ENCODE data around the gene GJB2.

The GJB2 gene

DNA sequence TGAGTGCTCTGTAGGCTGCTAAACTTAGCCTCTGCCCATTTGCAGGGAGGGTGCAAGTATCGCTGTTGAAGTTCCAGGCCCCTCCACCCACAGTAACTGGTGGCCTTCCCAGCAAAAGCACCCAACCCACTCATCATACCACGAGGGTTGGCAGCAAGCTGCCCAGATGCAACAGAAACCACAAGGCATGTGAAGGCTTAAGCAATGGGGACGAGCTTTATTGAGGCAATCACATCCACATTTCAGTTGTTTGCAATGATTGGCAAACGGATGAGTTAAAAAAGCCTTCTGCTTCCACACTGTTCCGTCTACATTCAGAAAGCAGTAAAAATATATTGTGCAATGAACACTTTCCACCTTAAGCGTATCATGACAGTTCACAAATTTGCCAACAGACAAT is 29.0 kb upstream of the GJB2 start:
- H3K36me3 ChIP-seq (ENCODE audit: low read length) = no peaks in the 10 kb centered on the region
- TF ChIP-seq EZH2phosphoT487 (conservative IDR thresholded peaks at IDR 0.05; ENCODE audit: low read length) = no peak
- TF ChIP-seq, protein P1, sequence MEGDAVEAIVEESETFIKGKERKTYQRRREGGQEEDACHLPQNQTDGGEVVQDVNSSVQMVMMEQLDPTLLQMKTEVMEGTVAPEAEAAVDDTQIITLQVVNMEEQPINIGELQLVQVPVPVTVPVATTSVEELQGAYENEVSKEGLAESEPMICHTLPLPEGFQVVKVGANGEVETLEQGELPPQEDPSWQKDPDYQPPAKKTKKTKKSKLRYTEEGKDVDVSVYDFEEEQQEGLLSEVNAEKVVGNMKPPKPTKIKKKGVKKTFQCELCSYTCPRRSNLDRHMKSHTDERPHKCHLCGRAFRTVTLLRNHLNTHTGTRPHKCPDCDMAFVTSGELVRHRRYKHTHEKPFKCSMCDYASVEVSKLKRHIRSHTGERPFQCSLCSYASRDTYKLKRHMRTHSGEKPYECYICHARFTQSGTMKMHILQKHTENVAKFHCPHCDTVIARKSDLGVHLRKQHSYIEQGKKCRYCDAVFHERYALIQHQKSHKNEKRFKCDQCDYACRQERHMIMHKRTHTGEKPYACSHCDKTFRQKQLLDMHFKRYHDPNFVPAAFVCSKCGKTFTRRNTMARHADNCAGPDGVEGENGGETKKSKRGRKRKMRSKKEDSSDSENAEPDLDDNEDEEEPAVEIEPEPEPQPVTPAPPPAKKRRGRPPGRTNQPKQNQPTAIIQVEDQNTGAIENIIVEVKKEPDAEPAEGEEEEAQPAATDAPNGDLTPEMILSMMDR (IDR thresholded peaks at IDR 0.05; ENCODE audit: insufficient read depth, low read length, poor library complexity, severe bottlenecking) = no peak
- H3K9ac ChIP-seq (ENCODE audit: low read length) = no peak overlapping the region
- no peaks in the 10 kb centered on the region for H4K20me1 ChIP-seq (ENCODE audit: low read depth, low read length)
- no peaks in the 10 kb centered on the region for H3K9me3 ChIP-seq (ENCODE audit: insufficient read depth, low read length)
- no peak overlapping the region for H3K27ac ChIP-seq (ENCODE audit: low read depth, low read length)
- H3K9me2 ChIP-seq (replicated peaks; ENCODE audit: insufficient read depth, low read length) = no peaks in the 10 kb centered on the region
- H3K79me2 ChIP-seq (ENCODE audit: insufficient read depth, low read length) = no peaks in the 10 kb centered on the region
- no peak overlapping the region for H2AFZ ChIP-seq (ENCODE audit: low read depth, low read length, severe bottlenecking)
- no peak overlapping the region for H3K4me2 ChIP-seq (ENCODE audit: low read depth, low read length, poor library complexity, severe bottlenecking)
- no peaks in the 10 kb centered on the region for H3K27me3 ChIP-seq (ENCODE audit: low read length)
- H3F3A ChIP-seq (ENCODE audit: insufficient read depth) = no peaks in the 10 kb centered on the region
- no peak overlapping the region for H3K4me3 ChIP-seq (ENCODE audit: insufficient read depth, low read length, poor library complexity, severe bottlenecking)

DNA sequence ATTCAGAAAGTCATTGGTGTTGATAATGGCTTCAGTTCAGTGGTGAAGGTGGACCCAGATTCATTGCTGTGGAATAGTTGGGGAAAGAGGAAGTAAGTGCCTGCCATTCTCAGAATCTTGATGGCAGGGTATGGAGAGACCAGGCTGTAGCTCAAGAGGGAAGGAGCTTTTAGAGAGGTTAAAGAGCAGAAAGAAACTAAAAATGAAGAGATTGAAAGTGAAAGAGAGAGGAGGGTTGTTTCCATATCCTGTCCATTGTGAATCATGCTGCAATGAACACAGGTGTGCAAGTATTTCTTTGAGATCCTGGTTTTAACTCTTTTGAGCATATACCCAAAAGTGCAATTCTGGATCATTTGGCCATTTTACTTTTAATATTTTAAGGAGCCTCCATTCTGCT is 26.8 kb upstream of the GJB2 start:
- Histone ChIP-seq H3K27ac (ENCODE audit: low read depth, low read length) (no peak overlapping the region), H3K9ac (ENCODE audit: low read length) (no peak overlapping the region), H4K20me1 (ENCODE audit: low read depth, low read length) (no peaks in the 10 kb centered on the region), H3K9me3 (ENCODE audit: insufficient read depth, low read length) (no peaks in the 10 kb centered on the region), H3K36me3 (ENCODE audit: low read length) (no peaks in the 10 kb centered on the region), H3K4me2 (ENCODE audit: low read depth, low read length, poor library complexity, severe bottlenecking) (no peak overlapping the region), H3F3A (ENCODE audit: insufficient read depth) (no peaks in the 10 kb centered on the region), H2AFZ (ENCODE audit: low read depth, low read length, severe bottlenecking) (no peak overlapping the region), H3K9me2 (replicated peaks; ENCODE audit: insufficient read depth, low read length) (no peaks in the 10 kb centered on the region), H3K4me3 (ENCODE audit: insufficient read depth, low read length, poor library complexity, severe bottlenecking) (no peak overlapping the region), H3K27me3 (ENCODE audit: low read length) (no peaks in the 10 kb centered on the region), H3K79me2 (ENCODE audit: insufficient read depth, low read length) (no peaks in the 10 kb centered on the region)
- TF ChIP-seq, protein P1 (IDR thresholded peaks at IDR 0.05; ENCODE audit: insufficient read depth, low read length, poor library complexity, severe bottlenecking) = no peak
- no peak for TF ChIP-seq EZH2phosphoT487 (conservative IDR thresholded peaks at IDR 0.05; ENCODE audit: low read length)

DNA sequence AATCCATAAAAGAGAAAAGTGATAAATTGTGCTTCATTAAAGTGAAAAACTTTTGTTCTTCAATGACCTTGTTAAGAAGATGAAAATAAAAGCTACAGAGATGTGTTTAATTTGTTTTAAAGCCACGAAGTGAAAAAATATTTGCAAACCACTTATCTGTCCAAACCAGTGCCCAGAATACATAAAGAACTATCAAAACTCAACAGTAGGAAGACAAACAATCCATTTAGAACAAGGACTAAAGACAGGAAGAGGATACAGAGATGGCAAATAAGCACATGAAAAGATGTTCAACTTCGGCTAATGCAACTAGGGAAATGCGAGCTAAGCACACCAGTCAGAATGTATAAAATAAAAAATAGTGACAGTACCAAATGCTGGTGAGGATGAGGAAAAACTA is 24.4 kb upstream of the GJB2 start:
- no peaks in the 10 kb centered on the region for H3F3A ChIP-seq (ENCODE audit: insufficient read depth)
- H3K4me3 ChIP-seq (ENCODE audit: insufficient read depth, low read length, poor library complexity, severe bottlenecking) = no peak overlapping the region
- no peaks in the 10 kb centered on the region for H3K36me3 ChIP-seq (ENCODE audit: low read length)
- H3K4me2 ChIP-seq (ENCODE audit: low read depth, low read length, poor library complexity, severe bottlenecking) = no peak overlapping the region
- no peak overlapping the region for H3K27ac ChIP-seq (ENCODE audit: low read depth, low read length)
- H3K79me2 ChIP-seq (ENCODE audit: insufficient read depth, low read length) = no peaks in the 10 kb centered on the region
- no peaks in the 10 kb centered on the region for H3K27me3 ChIP-seq (ENCODE audit: low read length)
- no peaks in the 10 kb centered on the region for H4K20me1 ChIP-seq (ENCODE audit: low read depth, low read length)
- TF ChIP-seq EZH2phosphoT487 (conservative IDR thresholded peaks at IDR 0.05; ENCODE audit: low read length) = no peak
- TF ChIP-seq, protein P1 (IDR thresholded peaks at IDR 0.05; ENCODE audit: insufficient read depth, low read length, poor library complexity, severe bottlenecking) = no peak
- no peaks in the 10 kb centered on the region for H3K9me2 ChIP-seq (replicated peaks; ENCODE audit: insufficient read depth, low read length)
- H2AFZ ChIP-seq (ENCODE audit: low read depth, low read length, severe bottlenecking) = no peak overlapping the region
- no peaks in the 10 kb centered on the region for H3K9me3 ChIP-seq (ENCODE audit: insufficient read depth, low read length)
- no peak overlapping the region for H3K9ac ChIP-seq (ENCODE audit: low read length)

Data from SU-DHL-6 (cell line).